ENCODE results near the gene DLGAP1. TPM values are rescaled to one million over a fixed set of nuclear protein-coding genes. Genes with fewer than 3 reads are reported as not detected.

Gene DLGAP1
- total and polyA plus RNA-seq, 10 of the 15 experiments (the other 5 are each of a cell fraction or from before 2014, with no cell fraction given), result 0.23 to 27.6 (median 1.9) TPM

GRCh38 chr18:4246374-4246773 lies 208.7 kb downstream of the DLGAP1 start:
- peak; percentile 8 for ATAC-seq
- ChIA-PET SMC1A (ENCODE audit: uncharacterized antibody, unreplicated experiment) (interaction anchor here (0.7 to 15.2 kb wide), 14 partner anchors 8 to 812 kb away, joined by 3 to 318 read pairs (median 4); no protein-coding TSS in a partner anchor), RAD21 (ENCODE audit: unreplicated experiment) (interaction anchor here (0.6 to 2.8 kb wide), 9 partner anchors 8 to 394 kb away, joined by 3 to 13 read pairs (median 4); no protein-coding TSS in a partner anchor), CTCF (interaction anchor here (1.0 to 1.6 kb wide), 3 partner anchors 8 to 18 kb away, joined by 3 to 8 read pairs (median 5); no protein-coding TSS in a partner anchor), POLR2A (interaction anchor here (0.7 to 3.6 kb wide), 6 partner anchors 9 to 43 kb away, joined by 3 to 20 read pairs (median 6); no protein-coding TSS in a partner anchor)
- H3K27ac ChIP-seq (ENCODE audit: control insufficient read depth, insufficient read depth), result no peak overlapping the region
- H3K4me1 ChIP-seq (ENCODE audit: control insufficient read depth, insufficient read depth, low read length), result no peaks in the 10 kb centered on the region
- intact Hi-C loops (cut with micrococcal nuclease; ENCODE audit: unreplicated experiment), result no loop called here
- no peaks in the 10 kb centered on the region for H3K27me3 ChIP-seq (replicated peaks in 1 of 2; ENCODE audit: control insufficient read depth in 2 of 2, insufficient read depth in 2 of 2, low read length in 1 of 2)
- no peak for DNase-seq (ENCODE audit: low read depth, low spot score)
- H3K9ac ChIP-seq (ENCODE audit: control insufficient read depth, insufficient read depth, low read length), result no peak overlapping the region
- H3K79me2 ChIP-seq (ENCODE audit: control insufficient read depth, insufficient read depth, low read length), result no peaks in the 10 kb centered on the region
- no TSS peak for BruUV-seq (replicated peaks)
- no peak for FAIRE-seq
- H3K4me3 ChIP-seq, result no peak overlapping the region
- 18% methylated on average over 4 of the region's 4 CpGs for WGBS (ENCODE audit: insufficient coverage, insufficient replicate concordance, low lambda C conversion rate, missing lambda C conversion rate)
- no peak overlapping the region for H3K4me2 ChIP-seq (ENCODE audit: control insufficient read depth, insufficient read depth)
- in situ Hi-C loops (cut with MboI), result no loop called here
- H4K20me1 ChIP-seq (ENCODE audit: control insufficient read depth, insufficient read depth), result no peaks in the 10 kb centered on the region
- H2AFZ ChIP-seq (ENCODE audit: control insufficient read depth, low read depth, low read length), result no peak overlapping the region
- H3K36me3 ChIP-seq (ENCODE audit: control insufficient read depth in 2 of 2, insufficient read depth in 2 of 2, low read length in 1 of 2), result no peaks in the 10 kb centered on the region
- H3K9me3 ChIP-seq (replicated peaks; ENCODE audit: control insufficient read depth, insufficient read depth, low read length), result no peaks in the 10 kb centered on the region; the same call in 2 of the 3 replicates
- TF ChIP-seq NR2C1 (IDR thresholded peaks at IDR 0.05) (peak; percentile 83), NR2F1 (conservative IDR thresholded peaks at IDR 0.05) (peak; percentile 87), EP300 (IDR thresholded peaks at IDR 0.05; ENCODE audit: borderline replicate concordance in 1 of 2, control insufficient read depth in 1 of 2, low read depth in 2 of 2, low read length in 2 of 2) (no peak)

GRCh38 chr18:4245456-4245855 lies 209.7 kb downstream of the DLGAP1 start:
- intact Hi-C loops (cut with micrococcal nuclease; ENCODE audit: unreplicated experiment) (no loop called here), in situ Hi-C loops (cut with MboI) (no loop called here)
- no peak overlapping the region for H3K4me2 ChIP-seq (ENCODE audit: control insufficient read depth, insufficient read depth)
- ChIA-PET SMC1A (ENCODE audit: uncharacterized antibody, unreplicated experiment) (interaction anchor here (0.5 to 15.2 kb wide), 18 partner anchors 8 to 490 kb away, joined by 3 to 318 read pairs (median 3); no protein-coding TSS in a partner anchor), CTCF (interaction anchor here (0.7 to 1.6 kb wide), 6 partner anchors 9 to 190 kb away, joined by 3 to 6 read pairs (median 4); no protein-coding TSS in a partner anchor), RAD21 (ENCODE audit: unreplicated experiment) (interaction anchor here (0.6 to 1.7 kb wide), 13 partner anchors 9 to 812 kb away, joined by 3 to 14 read pairs (median 4); no protein-coding TSS in a partner anchor), POLR2A (interaction anchor here (0.6 to 3.6 kb wide), 6 partner anchors 8 to 993 kb away, joined by 3 to 20 read pairs (median 4); no protein-coding TSS in a partner anchor)
- FAIRE-seq, result no peak
- H2AFZ ChIP-seq (ENCODE audit: control insufficient read depth, low read depth, low read length), result no peak overlapping the region
- no peak overlapping the region for H3K27ac ChIP-seq (ENCODE audit: control insufficient read depth, insufficient read depth)
- H3K4me3 ChIP-seq, result no peak overlapping the region
- H3K9ac ChIP-seq (ENCODE audit: control insufficient read depth, insufficient read depth, low read length), result no peak overlapping the region
- H3K4me1 ChIP-seq (ENCODE audit: control insufficient read depth, insufficient read depth, low read length), result no peaks in the 10 kb centered on the region
- no peaks in the 10 kb centered on the region for H3K27me3 ChIP-seq (replicated peaks in 1 of 2; ENCODE audit: control insufficient read depth in 2 of 2, insufficient read depth in 2 of 2, low read length in 1 of 2)
- H3K36me3 ChIP-seq (ENCODE audit: control insufficient read depth in 2 of 2, insufficient read depth in 2 of 2, low read length in 1 of 2), result no peaks in the 10 kb centered on the region
- no peak for DNase-seq (ENCODE audit: low read depth, low spot score)
- BruUV-seq (replicated peaks), result no TSS peak
- ATAC-seq, result no peak
- H3K9me3 ChIP-seq (replicated peaks; ENCODE audit: control insufficient read depth, insufficient read depth, low read length), result no peaks in the 10 kb centered on the region; the same call in 2 of the 3 replicates
- H4K20me1 ChIP-seq (ENCODE audit: control insufficient read depth, insufficient read depth), result no peaks in the 10 kb centered on the region
- no peaks in the 10 kb centered on the region for H3K79me2 ChIP-seq (ENCODE audit: control insufficient read depth, insufficient read depth, low read length)
- WGBS (ENCODE audit: insufficient coverage, insufficient replicate concordance, low lambda C conversion rate, missing lambda C conversion rate), result 42% methylated on average over 3 of the region's 3 CpGs
- TF ChIP-seq HDAC6 (IDR thresholded peaks at IDR 0.05; ENCODE audit: unreplicated experiment) (no peak), RBBP5 (conservative IDR thresholded peaks at IDR 0.05) (no peak), ZNF24 (IDR thresholded peaks at IDR 0.05) (0 out of 2 replicates have a peak, but pooled peaks have one; percentile 9), ZBTB33 (IDR thresholded peaks at IDR 0.05) (no peak), IRF5 (IDR thresholded peaks at IDR 0.05; ENCODE audit: borderline replicate concordance) (no peak), CHD2 (IDR thresholded peaks at IDR 0.05; ENCODE audit: borderline replicate concordance, low read depth, low read length) (no peak)
